ENCODE measurements around the gene TGFB1.

DNA sequence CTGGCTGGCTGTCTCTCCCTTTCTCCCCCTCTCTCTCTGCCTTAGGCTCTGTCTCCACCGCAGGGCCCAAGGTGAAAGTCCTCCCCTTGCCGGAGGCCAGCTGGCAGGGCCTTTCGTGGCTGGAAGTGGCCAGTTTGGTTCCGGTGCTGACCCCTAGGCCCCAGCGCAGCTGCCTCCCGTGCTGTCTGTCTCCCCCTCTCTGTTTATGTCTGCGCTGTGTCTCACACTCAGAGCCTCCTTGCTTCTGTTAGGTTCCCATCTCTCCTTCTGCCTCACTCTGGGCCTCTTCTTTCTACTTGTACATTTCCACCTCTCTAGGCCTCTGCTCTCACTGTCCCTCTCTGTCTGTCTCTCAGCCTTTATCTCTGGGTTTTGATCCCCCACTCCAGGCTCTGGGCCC, 30.7 kb downstream of the TGFB1 start:
- TF ChIP-seq POLR2A (IDR thresholded peaks at IDR 0.05; ENCODE audit: low read depth, low read length) (no peak), POLR2AphosphoS5 (IDR thresholded peaks at IDR 0.05; ENCODE audit: low read depth, low read length) (no peak; the same call in 1 of the 2 replicates)
